GM12873 (cell line): ENCODE measurements around the gene FBXO24.

Experiments
- CTCF ChIP-seq: IDR thresholded peaks from 2 replicates; pipeline ENCODE4 v1.5.1; 2012; ENCODE audit warnings: low read depth, mild to moderate bottlenecking, moderate library complexity, low read length, control low read depth; ENCODE audit not compliant: insufficient read depth; ENCODE audit errors: missing control alignments

FBXO24 gene

GRCh38 chr7:100544386-100544785 is 41.7 kb upstream of the FBXO24 start:
- TF ChIP-seq CTCF, result no peak

- TF ChIP-seq CTCF, result no peak
Observed at GRCh38 chr7:100544967-100545359, 41.2 kb upstream of the FBXO24 start.

- TF ChIP-seq CTCF, result peak; percentile 33
Observed at GRCh38 chr7:100545360-100546128, 40.6 kb upstream of the FBXO24 start.

- TF ChIP-seq CTCF, result peak; percentile 16
Observed at GRCh38 chr7:100546129-100546925, 39.8 kb upstream of the FBXO24 start.

- TF ChIP-seq CTCF, result no peak
Observed at GRCh38 chr7:100546926-100547800, 39.0 kb upstream of the FBXO24 start.

GRCh38 chr7:100547872-100548271 is 38.3 kb upstream of the FBXO24 start:
- TF ChIP-seq CTCF, result no peak
